HG03342 (cell line): ENCODE results near the gene ORM1.

Source experiments
- ATAC-seq: cut with Tn5 transposase; IDR thresholded peaks from one replicate; pipeline ENCODE4 v1.9.1; 2021; ENCODE audit warnings: mild to moderate bottlenecking, moderate library complexity; ENCODE audit not compliant: unreplicated experiment

Gene ORM1

DNA sequence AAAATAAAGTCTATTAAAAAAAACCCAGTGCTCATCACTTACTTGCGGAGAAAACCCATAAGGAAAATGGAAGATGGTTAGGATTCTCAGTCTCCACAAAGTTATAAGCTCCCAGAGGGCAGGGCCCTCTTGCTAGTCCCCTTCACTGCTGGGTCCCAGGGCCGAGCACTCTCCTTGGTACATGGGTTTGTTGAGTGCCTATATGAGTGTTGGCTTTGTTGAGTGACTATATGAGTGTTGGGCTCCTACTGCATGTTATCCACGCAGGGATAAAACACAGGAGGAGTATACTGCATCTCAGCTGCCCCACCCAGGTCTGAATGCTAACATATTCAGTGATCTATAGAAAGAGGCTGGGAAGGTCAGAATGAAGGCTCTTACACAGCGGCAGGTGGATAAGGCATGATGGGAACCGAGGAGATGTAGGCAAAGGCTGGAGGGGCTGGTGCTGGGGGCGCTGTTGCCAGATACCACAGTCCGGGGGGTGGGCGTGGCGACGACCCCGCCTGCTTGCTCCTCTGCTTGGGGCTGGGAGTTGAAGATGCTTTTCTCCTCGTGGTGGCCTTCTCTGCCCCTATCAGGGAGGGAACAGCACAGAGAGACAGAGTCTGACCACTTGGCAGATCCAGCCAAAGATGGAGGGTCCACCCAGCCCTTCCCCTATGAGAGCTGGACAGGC lies 18.4 kb downstream of the ORM1 start:
- no peak for ATAC-seq

GRCh38 chr9:114341991-114342390 lies 19.1 kb downstream of the ORM1 start:
- ATAC-seq = no peak

DNA sequence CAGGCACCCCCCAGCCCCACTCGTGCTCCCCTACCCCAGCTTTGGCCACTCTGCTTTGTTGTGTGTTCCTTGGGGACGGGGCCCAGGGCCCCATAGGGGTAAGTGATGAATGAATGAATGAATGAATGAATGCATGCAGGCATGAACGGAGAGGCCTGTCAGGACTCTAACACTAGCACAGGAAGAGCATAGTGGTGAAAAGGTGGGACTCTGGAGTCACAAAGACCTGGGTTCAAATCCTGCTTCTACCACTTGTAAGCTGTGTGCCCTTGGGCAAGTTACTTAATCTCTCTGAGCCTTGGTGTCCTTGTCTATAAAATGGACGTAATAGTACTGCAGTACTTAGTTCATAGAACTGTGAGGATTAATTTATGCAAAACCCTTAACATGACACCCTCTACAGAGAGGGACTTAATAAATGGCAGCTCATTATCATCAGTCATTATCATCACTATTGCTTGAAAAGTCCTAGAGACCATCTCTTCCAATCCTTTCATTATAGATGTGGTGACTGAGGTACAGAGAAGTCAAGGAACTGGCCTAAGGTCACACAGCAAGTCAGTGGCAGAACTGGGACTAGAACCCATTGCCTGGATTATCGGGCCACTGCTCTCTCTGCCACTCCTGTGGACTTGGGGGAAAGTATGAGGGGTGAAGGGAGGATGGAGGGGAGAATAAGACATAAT lies 20.0 kb downstream of the ORM1 start:
- ATAC-seq = no peak

DNA sequence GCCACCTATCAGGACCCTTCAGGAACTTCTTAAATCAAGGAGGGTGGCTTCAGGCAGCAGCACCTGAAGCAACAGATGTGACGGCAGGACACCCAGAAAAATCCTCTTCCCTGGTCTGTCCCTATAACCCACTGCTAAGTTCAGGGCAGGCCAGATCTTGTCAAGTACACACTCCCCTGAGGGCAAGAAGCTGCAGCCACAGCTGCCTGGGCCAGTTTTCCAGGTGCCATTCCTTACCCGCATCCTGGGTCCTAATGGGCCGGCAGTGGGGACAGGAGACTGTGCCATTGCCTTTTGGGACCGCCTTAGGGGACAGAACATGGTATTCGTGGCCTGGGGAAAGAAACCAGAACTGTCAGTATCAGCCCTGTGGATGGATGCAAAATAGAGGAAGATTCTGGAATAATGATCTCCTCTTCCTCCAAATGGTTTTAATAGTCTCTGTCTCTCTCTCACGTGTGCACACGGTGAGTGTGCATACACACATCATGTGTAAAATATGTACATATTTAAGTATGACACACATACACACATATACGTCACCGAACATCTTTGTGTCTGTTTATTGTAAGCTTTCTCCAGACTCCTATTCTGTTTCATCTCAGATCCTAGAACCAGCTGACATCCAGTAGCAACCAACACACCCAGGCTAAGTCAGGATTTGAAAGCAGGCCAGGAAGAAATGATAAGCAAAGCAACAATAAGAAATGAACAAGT lies 20.7 kb downstream of the ORM1 start:
- ATAC-seq = no peak

DNA sequence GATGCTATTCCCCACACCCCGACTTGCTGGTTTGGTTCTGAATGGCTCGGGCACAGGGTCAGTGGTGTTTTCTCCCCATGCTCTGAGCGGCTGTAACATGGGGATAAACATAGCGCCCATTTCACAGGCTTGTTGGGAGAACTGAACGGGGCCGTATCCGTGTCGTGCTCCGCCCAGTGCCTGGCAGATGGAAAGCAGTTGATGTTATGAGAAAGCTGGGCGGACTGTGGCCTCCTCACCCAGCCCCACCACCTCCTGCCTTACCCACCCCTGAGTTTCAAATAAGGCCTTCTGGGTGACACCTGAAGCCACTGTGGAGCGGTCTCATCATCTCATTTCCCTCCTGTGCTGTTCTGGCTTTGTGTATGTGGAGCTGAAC lies 21.3 kb downstream of the ORM1 start:
- ATAC-seq = no peak

- no peak for ATAC-seq
Observed at GRCh38 chr9:114344692-114345091, 21.8 kb downstream of the ORM1 start.

DNA sequence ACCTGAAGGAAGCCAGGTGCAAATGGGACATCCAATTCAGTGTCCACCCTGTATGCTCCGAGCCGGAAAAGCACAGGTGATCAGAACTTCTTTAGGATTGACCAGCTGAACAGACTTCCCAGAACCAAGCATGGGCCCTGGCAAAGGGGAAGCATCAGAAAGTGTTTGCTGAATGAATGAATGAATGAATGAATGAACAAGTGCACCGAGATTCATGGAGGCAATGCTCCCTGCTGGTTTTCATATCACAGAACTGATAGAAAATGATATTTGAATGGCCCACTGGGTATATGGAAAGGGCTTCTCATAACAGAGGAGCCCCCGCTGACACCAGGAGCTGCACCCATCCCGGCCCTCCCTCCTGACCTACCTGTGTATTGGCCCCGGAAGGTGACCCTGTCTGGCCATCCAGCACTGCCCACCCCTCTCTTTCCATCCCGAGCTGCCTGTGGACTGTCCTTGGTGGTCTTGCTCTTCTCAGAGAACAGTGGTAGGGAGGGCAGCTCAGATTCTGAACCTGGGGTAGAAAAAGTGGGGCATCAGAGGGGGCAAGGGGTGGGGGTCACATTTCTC lies 22.7 kb downstream of the ORM1 start:
- no peak for ATAC-seq

DNA sequence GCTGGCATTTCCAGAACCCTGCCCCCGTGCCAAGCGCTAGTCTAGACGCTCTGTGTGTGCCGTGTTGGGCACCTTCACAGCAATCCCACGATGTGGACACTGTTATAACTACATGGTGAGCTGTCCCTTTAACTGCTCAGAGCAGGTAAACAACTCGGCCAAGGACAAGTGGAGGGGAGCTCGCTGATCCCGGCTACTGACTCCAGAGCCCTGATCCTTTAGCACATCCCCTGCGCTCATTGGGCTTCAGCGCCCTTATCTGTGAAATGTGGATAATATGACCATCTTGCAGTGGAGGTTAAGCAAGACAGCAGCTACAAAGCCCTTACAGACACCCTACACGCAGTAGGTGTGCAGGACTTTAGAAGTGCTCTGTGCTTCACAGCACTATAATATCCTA lies 23.2 kb downstream of the ORM1 start:
- ATAC-seq = no peak

DNA sequence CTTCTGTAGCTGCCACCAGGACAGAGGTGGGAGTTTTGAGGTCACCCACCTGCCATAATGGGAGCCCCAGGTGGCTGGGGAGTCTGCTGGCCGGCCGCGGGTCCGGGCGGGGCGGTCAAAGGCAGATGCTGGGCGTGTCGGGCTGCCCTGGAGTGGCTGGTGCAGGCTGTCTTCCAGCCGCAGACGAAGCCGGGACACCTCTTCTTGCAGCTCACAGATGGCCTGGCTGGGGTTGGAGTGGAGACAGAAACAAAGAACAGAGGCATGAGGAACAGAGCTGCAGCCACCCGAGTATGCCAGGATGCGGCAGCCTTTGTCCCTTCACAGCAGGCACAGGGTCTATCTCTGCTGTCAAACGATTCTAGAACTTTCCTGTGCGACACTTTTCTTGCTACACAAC lies 24.8 kb downstream of the ORM1 start:
- no peak for ATAC-seq

DNA sequence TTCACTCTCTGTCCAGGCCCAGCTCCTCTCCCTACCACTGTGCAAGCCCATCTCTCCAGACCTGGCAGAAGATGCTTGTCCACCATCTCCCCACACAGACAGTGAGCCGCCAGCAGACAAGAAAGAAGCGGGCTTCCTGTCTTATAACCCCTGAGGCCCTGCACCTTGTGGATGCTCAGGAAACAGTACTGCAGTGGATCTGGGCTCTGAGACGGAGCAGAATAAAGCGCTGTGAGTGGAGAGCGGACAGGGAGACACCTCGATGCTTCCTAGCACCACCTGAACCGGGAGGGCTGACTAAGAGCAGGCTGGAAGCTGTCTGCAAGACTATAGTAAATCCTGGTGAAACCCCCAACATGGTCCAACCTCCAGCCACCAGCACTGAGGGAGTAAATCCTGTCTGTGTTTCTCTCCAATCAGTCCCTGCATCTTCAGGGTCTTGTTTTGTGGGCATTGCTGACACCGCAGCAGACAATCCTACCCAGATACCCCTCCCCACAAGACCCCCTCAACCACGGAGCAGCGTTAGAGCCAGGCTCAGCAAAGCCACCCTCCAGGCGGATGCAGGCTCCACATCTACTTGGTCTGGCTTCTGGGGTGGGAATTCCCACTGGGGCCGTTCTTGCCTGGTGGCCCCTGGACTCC lies 25.5 kb downstream of the ORM1 start:
- ATAC-seq = no peak

DNA sequence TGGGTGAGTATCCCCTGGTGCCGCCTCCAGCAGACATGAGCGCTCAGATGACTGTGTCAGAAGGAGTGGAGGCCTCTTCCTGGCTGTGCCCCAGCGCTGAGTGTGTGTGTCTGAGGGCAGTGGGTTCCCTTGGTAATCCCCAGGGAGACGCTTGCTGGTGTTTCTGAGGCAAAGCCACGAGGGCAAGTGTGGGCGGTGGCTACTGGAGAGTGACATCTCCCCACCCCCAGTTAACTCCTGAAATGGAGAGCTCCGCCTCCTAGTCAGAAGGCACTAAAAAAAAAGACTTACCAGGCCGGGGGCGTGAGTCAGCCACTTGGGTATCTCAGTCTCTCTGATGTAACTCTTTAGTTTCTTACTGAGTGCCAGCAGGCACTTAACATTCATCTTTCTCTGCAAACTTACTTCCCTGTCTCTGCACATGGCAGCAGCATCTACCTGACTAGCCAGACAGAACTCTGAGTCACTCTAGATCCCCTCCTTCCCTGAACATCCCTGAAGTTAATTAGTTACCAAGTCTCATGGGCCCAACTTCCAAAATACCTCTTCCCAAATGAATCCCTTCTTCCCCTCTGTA lies 26.1 kb downstream of the ORM1 start:
- ATAC-seq = peak; percentile 90

DNA sequence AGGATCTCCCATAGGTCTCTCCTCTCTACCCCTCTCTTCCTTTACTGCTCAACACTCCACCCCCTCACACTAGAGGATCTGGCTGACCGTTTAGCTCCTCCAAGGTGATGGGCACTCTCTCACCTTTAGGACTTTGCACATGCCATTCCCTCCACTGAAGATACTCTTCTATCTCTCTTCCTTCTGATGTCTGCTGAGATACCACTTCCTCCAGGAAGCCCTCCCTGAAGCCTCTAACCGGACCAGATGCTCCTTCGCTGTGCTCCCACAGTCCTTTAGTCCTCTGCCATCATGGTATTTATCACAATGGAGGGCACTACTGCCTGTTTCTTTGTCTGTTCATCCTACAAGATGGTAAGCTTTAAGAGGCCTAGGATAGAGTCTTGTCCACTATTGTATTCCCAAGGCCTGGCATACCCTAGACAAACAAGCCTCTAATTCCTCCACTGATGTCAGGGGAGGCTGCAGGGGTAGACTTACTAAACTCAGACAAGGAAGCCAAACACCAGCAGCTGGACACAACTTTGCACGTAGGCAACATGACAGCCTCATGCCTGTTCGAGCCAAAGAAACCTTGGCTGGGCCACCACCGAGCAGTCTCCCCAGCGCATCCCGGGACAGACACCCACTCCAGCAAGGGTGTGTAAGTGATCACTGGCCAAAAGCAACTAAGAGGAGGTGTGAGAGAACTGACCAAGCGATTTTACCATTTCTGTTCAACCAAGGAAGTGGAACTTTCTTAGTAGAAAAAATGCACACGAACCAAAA lies 27.0 kb downstream of the ORM1 start:
- no peak for ATAC-seq

- ATAC-seq = no peak
Observed at GRCh38 chr9:114350636-114351401, 27.9 kb downstream of the ORM1 start.

DNA sequence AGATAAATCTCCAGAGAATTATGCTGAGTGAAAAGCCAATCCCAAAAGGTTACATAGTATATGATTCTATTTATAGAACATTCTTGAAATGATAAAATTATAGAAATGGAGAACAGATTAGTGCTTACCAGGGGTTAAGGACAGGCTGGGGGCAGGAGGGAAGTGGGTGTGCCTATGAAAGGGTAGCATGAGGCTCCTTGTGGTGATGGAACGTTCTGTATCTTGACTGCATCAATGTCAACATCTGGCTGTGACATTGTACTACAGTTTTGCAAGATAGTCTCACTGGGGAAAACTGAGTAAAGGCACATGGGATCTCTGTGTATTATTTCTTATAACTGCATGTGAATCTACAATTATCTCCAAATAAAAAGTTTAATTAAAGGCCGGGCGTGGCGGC lies 29.0 kb downstream of the ORM1 start:
- ATAC-seq = no peak

DNA sequence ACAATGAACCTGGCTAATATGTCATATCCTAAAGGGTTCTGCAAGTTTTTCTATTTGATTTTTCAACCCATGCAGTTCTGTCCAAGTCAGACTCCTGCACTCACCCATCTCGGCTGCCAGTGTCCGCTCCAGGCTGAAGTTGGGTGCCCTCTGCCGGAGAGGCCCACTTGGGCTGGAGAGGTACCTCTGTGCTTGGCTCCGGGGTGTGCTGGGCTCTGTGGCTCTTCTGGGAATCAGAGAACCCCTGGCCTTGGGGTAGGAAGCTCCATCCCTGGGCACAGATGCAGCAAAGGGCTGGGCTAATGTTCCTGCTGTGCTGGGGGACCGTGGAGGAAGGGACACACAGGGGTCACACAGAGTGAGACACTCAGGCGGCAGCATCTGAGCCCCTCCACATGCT lies 32.9 kb downstream of the ORM1 start:
- ATAC-seq = no peak

DNA sequence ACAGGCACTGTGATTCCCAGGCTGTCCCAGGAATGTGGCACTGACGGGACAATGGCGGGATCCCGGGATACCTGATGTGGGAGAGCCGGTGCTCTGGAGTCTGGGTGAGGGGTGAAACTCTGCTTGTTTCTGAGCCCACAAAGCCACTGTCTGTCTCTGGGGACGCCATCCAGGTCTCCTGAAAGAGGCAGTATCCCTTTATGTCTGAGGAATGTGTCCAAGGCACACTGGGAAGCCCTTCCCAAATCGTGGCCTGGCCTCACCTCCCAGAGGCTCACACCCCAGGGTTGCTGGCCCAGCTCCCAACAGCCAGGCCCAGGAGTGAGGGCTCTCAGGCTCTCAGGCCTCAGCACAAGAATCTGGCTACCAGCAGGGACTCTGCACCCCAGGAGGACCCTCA lies 33.9 kb downstream of the ORM1 start:
- no peak for ATAC-seq

- ATAC-seq = no peak
Observed at GRCh38 chr9:114357360-114357759, 34.5 kb downstream of the ORM1 start.

- no peak for ATAC-seq
Observed at GRCh38 chr9:114357911-114358328, 35.0 kb downstream of the ORM1 start.

DNA sequence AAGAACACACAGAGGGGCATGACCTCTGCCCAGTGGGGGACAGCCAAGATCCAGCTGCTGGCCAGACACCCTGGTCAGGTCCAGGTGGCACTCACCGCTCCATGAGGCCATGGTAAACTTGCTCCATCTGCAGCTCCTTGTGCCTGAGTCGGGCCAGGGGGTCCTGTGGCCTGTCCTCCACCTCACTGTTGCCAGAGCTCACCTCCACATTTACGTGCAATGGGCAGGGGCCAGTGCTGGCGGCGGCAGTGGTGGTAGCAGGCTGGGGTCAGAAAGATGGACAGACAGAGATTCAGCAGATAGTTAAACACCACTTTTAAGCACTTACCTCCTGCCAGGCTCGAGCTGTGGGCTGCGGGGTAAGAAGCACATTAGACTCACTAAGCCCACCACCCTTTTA lies 36.9 kb downstream of the ORM1 start:
- no peak for ATAC-seq

DNA sequence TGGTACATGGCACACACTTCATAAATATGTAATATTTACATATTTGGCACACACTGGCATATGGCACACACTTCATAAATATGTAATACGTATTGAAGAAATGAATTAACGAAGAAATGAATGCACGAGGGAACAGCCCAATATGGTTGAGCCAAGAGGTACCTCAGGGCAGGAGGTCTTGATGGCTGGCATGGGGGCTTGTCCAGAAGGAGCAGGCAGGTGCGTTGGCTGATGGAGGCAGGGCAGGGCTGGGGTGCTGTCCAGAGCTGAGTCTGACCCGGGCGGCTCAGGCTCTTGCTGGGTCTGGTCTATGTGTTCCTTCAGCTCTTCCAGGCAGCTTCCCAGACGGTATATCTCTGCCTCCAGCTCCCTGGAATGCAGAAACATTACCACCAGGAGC lies 38.6 kb downstream of the ORM1 start:
- no peak for ATAC-seq
